GM21825 (cell line): ENCODE measurements around the gene CGNL1.

Source experiments
- ATAC-seq: cut with Tn5 transposase; IDR thresholded peaks from one replicate; pipeline ENCODE4 v1.9.1; 2021; ENCODE audit warnings: mild to moderate bottlenecking, moderate library complexity; ENCODE audit not compliant: unreplicated experiment

The CGNL1 gene

DNA sequence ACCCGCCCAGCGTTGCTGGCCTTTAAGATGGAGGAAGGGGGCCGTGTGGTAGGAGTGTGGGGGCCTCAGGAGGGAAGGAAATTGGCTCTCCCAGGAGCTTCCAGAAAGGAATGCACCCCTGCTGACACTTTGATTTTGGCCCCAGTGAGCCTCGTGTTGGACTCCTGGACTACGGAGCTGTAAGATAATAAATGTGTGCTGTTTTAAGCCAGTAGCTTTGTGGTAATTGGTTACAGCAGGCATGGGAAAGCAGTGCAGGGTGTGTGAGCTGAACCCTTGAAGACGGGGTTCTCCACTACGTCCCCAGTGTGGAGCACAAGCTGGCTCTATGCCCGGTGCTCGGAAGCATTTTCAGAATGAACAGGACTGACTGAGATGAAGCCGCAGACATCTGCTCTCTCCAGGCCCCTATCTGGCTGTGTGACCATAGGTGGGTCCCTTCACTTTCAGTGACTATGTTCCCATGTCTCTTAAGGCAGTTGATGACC, 22.9 kb upstream of the CGNL1 start:
- no peak for ATAC-seq

DNA sequence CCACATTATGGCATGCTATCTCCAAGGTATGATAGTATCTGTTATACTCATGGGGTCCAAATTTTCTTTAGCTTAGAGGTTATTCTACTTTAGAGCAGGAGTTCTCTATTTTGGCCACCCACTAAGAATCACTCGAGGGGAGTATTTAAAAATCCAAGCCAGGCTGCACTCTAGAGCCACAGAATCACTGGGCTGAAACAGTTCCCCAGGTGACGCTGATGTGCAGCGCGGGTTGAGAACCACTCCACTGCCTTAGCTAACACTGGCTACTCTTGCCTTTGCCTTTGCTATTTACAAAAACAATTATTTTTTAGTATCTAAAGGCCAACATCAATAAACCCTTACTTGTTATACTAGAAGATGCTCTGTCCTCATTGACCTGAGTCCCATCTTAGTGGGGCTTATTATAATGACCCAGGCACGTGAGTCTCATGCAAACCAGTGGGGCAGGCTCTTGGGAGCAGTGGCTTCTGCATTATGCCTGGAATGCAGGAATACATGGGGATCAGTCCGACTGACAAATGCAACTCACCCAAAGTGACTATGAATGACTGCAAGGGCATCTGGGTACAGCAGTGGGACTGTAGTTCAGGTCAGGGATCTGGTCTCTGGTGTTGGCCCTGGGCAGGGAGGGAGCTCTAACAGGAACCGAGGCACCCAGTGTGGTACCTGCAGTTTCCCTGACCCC, 21.7 kb upstream of the CGNL1 start:
- ATAC-seq: no peak

DNA sequence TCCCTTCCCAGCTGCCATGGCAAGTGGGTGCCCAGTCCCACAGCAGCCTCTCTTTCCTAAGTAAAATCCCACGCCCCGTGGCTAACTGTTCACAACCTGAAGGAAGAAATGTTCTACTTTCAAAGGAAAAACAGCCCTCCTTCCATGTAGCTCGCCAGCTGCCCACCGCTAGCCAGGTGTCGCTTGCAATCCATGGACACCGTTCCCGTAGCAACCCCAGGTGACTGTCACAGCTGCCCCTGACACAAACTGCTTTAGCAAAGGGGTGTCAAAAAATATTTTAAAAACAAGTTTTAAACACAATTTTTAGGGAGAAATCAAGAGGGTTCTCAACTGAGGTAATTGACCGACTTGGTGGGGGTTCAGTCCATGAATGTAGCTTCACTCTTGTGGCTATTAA, 21.0 kb upstream of the CGNL1 start:
- no peak for ATAC-seq

DNA sequence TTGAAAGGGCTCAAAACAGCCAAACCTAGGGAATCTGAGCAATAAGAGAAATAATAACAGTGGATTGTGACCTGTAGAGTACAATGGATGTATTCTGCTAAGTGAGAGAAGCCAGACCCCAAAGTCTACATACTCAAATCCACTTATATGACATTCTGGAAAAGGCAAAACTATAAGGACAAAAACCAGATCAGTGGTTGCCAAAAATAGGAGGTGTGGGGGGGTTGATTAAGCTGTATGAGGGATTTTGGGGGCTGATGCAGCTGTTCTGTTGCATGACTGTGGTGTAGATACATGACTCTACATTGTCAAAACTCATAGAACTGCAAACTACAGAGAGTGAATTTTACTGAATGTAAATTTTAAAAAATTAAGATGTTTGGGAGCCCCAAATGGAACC, 20.1 kb upstream of the CGNL1 start:
- no peak for ATAC-seq

DNA sequence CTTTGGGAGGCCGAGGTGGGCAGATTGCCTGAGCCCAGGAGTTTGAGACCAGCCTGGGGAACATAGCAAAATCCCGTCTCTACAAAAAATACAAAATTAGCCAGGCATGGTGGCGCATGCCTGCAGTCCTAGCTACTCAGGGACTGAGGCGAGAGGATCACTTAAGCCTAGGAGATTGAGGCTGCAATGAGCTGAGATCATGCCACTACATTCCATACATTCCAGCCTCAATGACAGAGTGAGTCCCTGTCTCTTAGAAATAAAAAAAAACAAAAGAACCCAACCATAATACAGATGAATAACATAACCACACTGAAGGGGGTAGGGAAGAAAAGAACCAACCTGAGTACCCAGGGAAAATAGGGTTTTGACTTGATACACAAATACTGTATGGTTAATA, 19.7 kb upstream of the CGNL1 start:
- no peak for ATAC-seq

DNA sequence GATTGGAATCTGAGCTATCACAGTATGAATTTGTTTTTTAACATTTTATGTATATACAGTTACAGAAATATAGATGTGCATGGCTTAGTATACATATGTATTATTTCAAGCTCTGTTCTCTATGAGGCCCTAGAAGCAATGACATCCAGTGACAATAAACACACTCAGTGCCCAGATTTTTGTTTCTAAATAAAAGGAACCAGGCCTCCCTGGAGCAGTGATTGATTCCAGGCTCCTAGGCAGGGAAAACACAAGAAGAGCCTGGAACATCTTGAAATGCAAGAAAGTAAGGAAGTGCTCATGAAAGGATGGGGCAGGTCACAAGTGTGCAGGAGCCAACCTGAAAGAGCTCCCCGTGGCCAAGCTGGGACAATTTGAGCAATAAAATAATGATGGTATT, 18.5 kb upstream of the CGNL1 start:
- ATAC-seq: no peak

DNA sequence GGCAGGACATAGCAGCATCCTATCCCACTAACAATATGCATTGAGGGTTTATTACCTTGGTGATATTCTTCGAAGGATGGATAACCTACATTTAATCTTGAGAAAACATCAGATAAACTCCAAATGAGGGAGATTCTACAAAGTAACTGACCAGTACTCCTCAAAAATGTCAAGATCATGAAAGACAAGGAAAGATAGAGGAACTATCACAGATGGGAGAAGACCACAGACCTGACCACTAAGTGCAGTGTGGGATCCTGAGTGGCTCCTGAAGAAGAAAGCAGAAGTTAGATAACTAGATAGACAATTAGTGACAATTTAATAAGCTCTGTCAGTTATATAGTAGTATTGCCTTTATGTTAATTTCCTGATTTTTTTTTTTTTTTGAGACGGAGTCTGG, 17.7 kb upstream of the CGNL1 start:
- no peak for ATAC-seq

DNA sequence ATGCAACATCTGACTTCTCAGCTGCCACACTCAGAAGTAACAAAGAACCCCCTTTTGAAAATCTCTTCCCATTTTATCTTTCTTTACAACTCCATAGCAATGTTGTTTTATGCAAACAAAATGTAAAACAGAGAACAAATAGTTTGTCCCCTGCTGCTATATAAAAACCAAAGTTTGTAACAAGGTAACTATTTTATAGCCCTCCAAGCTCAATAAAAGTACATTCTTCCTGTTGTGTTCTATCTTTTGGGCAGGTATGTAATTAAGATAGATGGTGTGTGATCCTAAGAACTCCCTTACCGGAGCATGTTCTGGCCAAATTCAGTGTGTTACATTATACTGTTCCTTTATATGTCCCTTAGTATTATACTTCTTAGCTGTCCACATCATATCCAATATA, 12.6 kb upstream of the CGNL1 start:
- ATAC-seq: no peak

DNA sequence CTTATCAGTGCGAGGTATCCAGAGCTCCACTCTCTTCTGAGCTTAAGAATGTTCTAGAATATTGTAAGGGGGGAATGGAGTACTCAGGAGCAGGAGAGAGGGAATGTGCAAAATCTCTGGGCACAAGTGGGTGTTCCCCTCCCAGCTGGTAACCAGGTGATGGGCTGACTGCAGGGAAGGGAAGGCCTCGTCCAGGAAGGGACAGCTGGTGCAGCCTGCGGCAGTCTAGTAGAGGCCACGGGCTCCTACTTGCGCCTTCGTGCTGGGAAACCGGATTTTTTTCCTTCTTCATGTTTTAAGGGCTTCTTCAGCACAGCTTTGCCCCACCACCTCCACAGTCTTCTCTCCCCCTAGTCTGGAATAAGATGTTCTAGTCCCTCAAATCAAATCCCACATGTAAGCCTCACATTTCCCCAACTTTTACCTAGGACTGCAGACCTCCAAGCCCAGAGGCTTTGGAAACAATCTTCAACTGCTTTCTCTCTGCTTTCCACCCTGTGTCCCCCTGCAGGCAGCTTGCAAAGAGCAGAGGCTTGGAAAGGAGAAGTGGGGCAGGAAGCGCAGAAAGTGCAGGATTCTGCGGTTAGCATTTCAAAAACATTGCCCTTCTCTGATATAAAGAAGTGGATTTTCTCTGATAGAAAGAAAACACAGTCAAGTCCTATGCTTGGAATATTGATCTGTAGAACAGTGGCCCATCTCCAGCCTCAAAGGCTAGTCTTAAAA, 11.9 kb upstream of the CGNL1 start:
- no peak for ATAC-seq

DNA sequence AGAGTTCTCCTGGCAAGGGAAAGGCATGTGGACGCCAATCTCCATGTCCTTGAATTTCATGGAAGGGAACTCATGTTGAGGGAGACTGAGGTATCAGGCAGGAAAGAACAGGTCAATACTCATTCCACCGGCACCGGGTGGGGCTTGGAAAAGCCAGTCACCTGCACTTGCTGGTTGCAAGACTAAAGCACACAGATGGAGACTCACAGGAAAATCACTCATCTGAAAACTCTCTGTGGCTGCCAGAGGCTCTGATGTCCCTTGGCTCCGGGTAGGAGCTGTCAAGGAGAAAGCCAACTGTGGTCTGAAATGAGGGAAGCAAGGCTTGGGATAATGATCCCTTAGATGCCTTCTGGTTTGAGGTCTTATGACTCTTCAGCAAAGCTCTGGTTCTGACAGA, 8.7 kb upstream of the CGNL1 start:
- no peak for ATAC-seq

DNA sequence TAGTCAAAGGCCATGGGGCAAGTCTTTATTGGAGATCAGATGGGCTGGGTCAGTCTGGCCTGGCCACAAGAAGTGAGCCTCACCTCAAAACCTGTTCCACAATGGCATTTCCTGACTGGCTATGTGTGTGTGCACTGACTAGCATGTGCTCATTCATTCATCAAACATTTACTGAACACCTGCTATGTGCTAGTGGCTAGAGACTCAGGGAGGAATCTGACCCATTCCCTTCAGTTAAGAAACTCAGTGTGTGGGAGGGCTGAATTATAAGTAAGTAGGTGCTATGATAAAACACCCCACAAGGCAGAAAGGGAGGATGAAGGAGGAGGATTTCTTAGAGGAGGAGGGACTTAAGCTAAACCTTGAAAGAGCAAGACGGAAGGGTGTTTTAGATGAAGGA, 5.4 kb upstream of the CGNL1 start:
- ATAC-seq: no peak

DNA sequence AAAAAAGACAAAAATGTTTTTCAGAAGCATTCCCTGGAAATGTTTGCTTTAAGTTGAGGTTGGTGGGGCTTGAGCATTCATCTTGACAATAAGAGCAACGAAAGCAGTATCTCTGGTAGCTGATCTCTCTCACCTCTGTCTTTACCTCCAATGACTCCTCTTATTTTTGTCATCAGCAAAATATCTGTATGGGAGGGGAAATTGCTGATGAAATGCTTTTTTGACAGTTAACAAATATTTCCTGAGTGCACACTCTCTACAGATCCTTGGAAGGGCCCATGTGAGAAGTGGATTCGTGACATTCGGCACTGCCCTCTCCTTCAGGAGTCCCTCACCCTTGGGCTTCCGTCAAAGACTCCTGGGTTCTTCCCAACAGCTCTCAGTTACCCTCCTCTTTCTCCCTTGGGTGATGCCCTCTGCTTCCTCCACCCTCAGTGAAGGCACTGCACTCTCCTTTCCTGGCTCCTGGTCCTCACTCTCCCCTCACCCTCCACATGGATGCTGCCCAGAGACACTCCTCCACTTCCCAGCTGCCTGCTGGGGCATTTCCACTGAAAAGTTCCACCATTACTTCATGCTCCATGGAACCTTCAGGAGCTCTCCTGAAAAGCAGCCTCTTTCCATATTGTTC, 2.9 kb upstream of the CGNL1 start:
- ATAC-seq: no peak

DNA sequence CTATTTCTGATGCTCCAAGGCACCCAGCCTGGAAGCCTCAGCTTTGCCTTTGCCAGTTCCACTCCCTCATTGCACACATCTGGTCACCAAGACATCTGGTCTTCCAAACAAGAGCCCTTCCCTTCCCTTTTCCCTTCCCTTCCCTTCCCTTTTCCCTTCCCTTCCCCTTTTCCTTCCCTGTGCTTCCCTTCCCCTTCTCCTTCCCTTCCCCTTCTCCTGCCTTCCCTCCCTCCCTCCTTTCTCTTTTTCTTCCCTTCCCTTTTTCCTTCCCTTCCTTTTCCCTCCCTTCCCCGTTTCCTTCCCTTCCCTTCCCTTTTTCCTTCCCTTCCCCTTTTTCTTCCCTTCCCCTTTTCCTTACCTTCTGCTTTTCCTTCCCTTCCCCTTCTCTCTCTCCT, 2.4 kb upstream of the CGNL1 start:
- no peak for ATAC-seq

DNA sequence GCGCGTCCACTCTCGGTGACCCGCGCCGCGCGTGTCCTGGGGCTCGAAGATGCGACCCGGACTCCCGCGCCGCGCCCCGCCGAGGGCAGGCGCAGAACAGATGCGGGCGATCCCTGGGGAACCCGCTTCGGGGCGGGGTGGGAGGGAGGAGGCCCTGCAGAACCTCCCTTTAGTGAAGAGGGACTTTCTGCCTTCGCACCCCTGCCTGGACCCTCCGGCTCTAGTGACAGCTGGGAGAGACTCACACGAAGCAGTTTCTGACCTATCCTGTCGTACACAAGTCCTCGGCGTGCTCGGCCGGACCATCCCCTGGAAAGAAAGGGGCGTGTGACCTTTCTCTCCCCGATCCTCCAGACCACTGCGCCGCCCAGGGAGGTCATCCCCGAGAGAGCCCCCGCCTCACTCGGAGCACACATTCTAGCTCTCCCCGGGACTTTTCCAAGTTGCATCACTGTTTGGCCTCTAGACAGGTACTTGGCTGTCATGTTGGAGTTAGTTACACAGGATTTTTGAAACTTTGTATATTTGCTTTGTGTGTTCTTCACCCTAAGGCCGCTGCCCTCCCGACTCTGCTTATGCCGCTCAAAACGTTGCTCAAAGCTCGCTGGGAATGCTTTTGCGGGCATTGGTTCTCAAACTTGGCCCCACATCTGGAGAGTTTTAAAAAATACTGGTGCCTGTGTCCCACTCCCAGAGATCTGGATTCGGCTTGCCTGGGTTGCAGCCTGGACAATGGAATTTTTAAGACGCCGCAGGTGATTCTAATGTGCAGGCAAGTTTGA, 582 bp downstream of the CGNL1 start:
- ATAC-seq: no peak

DNA sequence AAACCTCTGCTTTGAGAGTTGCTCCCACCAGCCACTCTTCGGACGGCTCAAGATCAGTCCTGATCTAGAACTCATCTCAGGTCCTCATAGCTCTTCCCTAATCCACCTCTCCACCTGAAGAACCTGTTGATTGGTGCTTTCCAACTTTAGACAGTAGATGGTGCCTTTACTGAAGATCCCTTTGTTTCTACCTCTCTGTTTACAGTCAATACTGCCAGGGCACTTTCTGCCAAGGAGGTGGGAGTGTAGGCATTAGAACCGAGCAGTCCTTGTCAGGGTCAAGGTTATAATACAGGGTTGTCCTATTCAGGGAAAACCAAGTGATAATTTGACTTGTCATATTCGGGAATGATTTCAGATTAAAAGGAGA, 1.2 kb downstream of the CGNL1 start:
- ATAC-seq: no peak

DNA sequence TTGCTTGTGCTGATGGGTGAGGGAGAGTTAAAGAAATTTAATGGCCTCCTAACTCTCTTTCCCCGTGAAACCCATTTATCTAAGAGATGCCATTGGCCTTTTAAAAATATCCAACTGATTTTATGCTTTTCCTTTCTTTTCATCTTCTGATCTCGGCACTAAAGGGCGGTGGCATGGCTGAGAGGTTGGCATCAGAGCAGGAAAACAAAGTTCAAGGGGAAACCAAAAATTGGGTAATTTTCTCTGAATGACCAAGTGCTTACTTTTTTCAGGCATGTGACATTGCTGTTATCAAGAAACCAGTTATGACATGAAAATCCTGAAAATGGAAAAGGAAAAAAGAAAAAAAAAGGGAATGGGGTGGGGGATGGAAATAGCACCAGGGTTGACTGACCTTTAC, 3.2 kb downstream of the CGNL1 start:
- no peak for ATAC-seq

DNA sequence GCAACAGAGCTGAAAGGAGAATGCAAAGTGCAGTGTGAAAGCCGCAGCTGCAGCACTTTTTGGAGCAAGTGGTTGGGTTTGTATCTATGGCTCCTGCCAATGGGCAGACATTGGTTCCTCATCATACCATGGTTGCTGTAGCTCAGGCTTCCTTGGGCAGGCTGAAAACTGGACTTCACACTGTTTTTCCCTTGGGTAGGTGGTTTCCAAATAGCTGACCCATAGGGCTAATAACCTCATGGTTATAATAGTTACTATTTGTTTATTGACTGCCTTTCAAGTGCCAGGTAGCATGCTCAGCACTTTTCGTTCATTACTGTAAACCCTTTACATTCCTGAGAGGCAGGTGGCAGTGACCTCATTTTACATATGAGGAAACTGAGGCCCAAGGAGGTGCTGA, 4.5 kb downstream of the CGNL1 start:
- no peak for ATAC-seq

DNA sequence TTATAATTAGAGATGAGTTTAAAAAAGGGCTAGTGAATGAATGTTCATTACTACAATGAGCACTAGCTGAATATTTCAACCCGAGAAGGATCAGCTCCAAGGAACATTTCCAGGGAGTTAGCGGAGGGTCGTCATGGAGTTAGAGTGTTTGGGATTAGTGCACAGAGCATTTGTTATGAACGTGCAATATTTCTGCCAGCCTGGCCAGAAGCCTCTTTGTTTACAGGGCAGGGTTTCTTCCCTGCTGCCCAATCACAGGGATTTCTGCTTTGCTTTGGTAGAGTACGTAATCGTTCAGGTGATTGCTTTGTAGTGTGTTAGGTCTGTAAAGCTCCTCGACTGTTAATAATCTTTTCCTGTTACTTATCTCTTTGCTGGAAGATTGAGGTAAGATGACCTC, 5.9 kb downstream of the CGNL1 start:
- no peak for ATAC-seq

DNA sequence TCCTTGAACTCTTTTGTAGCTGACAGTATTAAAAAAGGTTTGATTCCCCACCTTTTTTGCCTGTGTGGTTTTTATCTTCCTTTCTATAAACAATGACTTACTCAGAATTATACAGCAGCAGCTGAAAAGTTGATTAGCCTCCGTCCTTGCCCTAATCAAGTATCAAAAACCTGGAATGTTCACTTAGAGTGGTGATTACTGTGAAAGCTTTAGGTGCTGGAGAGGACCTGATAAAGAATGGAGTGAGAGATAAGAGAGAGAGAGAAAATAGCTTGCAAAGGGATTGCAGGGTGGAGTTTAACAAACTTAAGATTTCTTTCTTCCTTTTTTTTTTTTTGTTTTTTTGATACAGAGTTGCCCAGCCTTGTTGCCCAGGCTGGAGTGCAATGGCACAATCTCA, 6.7 kb downstream of the CGNL1 start:
- no peak for ATAC-seq

DNA sequence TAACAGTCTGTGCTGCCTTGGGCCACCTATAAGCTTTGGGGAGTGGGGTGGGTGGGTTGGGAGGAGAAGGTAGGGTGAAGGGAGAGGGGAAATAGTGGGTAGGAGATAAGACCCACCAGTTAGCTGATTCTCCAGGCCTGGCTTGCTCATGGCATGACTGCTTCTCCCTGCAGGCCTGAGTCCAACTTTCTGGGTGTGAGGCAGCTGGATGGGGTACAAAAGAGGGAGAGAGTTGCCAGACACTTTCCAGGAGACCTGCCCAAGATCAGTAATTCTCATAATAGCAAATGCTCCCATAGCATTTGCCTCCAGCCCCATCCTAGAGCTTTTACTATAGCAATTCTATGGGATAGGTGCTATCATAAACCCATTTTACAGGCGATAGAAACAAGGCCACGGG, 7.7 kb downstream of the CGNL1 start:
- no peak for ATAC-seq

DNA sequence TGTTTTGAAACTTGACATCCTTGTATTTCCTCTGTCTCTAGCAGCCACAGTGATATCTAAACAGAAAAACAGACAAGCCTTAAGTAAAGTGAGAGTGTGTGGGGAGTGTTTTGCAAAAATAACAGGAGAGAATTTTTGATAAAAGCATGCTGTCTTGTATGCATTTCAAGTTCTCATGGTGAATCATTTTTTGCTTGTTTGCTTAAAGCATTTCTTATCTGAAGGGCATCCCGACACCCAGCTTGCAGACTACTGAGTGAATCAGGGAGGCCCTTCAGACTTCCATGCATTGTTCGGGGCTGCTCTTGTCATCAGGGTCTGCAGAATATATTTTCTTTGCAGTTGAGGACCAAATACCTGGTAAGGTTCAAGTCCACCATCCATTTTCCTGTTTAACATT, 8.5 kb downstream of the CGNL1 start:
- ATAC-seq: no peak
